GM21367 (cell line): ENCODE measurements around the gene COMMD1.
"Not testable (repeated sequence)": the region's sequence is repeated elsewhere in the genome, so short reads cannot be mapped to it uniquely, and the experiment has no call there.

Experiments used
- ATAC-seq: cut with Tn5 transposase; IDR thresholded peaks from one replicate; pipeline ENCODE4 v1.9.1; 2021; ENCODE audit not compliant: unreplicated experiment

COMMD1 gene

DNA sequence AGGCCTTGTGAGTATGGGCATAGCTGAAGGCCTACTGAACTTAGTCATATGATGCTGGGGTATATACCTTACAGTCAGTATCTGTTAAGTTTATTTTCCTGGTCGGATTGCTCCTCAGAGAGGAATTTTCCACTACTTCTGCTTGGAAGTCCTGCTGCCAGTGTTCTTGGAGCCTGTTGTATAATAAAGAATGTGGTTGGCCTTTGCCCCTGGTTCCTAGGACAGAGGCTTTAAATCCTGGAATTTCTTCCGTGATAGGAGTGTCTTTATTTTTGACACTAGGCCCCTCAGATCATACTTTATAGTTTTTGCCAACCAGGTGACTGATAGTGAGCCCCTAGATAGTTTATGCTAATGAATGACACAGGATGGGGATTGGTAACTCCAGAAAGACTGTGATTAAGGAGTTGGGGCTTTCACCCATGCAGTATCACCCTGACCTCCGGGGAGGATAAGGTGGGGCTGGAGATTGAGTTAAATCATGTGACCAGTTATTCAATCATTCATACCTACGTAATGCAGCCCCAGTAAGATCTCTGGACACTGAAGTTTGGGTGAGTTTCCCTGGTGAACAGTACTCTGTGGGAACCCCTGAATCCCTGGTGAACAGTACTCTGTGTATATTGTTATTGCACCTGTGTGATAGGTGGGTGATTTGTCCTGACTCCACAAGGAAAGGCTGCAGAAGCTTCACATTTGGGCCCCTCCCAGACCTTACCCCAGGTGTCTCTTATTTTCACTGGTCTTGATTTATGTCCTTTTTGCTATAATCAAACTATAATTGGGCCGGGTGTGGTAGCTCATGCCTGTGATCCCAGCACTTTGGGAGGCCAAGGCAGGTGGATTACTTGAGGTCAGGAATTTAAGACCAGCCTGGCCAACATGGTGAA is 56.9 kb downstream of the COMMD1 start:
- no peak for ATAC-seq

- ATAC-seq, result no peak
These were observed 60.7 kb downstream of the COMMD1 start for GRCh38 chr2:61966087-61966727.

GRCh38 chr2:61967262-61967661 is 61.8 kb downstream of the COMMD1 start:
- no peak for ATAC-seq

GRCh38 chr2:61969376-61969775 is 63.9 kb downstream of the COMMD1 start:
- no peak for ATAC-seq

- no peak for ATAC-seq
These were observed 65.5 kb downstream of the COMMD1 start for GRCh38 chr2:61970807-61971556.

DNA sequence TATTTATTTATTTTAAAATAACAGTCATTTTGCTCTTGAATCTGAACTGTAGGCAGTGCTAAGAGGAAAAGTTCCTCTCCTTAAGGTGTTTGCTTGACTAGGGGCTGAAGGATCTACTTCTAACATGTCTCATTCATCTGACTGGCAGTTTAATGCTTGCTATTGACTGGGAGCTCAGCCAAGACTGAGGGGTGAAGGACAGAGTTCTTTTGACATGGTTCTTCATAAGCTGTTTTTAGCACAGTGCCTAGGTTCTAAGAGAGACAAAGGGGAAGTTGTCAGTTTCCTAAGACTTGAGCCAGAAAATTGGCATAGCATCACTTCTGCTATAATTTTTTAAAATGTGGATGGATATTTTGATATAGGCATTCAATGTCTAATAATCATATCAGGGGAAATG is 73.0 kb downstream of the COMMD1 start:
- no peak for ATAC-seq

- ATAC-seq, result no peak
These were observed 75.3 kb downstream of the COMMD1 start for GRCh38 chr2:61980758-61981157.

- no peak for ATAC-seq
These were observed 79.2 kb downstream of the COMMD1 start for GRCh38 chr2:61984682-61985081.

GRCh38 chr2:61988462-61989366 is 83.2 kb downstream of the COMMD1 start:
- no peak for ATAC-seq

GRCh38 chr2:61993422-61994024 is 88.0 kb downstream of the COMMD1 start:
- ATAC-seq, result no peak

DNA sequence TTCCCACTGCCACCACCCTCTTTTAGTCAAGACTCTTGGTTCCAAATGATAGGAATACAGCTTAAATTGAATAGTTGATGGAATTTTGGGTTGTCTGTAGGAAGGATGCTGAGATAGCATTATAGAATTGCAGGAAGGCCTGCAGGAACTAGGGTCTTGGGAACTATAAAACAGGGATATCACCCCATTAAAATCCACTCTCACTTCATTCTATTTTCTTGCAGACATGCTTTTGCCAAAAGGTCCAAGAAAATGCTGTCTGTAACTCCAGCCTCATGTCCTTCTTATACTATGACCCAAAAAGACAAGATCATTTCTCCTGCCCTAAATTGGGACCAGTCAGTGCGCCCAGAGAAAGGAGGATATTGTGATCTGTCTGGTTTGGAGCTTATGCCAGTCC is 89.1 kb downstream of the COMMD1 start:
- no peak for ATAC-seq

- no peak for ATAC-seq
These were observed 89.6 kb downstream of the COMMD1 start for GRCh38 chr2:61995065-61995464.

- ATAC-seq, result peak; percentile 77
These were observed 90.0 kb downstream of the COMMD1 start for GRCh38 chr2:61995515-61995914.

DNA sequence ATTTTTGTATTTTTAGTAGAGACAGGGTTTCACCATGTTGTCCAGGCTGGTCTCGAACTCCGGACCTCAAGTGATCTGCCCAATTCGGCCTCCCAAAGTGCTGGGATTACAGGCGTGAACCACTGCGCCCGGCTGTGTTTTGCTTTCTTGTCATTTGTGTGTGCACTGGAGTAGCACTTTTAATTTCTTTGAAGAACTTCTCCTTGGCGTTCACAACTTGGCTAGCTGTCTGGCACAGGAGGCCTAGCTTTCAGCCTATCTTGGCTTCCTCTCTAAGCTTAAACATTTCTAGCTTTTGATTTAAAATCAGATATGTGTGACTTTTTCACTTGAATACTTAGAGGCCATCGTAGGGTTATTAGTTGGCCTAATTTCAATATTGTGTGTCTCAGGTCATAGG is 93.0 kb downstream of the COMMD1 start:
- ATAC-seq, result no peak

DNA sequence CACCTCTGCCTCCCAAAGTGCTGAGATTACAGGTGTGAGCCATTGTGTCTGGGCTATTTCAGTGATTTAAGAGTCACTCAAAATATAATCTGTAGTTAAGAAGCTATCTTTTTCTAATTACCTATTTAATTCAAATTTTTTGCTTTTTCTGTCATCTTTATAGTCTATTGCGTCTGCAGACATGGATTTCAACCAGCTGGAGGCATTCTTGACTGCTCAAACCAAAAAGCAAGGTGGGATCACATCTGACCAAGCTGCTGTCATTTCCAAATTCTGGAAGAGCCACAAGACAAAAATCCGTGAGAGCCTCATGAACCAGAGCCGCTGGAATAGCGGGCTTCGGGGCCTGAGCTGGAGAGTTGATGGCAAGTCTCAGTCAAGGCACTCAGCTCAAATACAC is 95.1 kb downstream of the COMMD1 start:
- ATAC-seq, result no peak

GRCh38 chr2:62001431-62001830 is 96.0 kb downstream of the COMMD1 start:
- no peak for ATAC-seq

- ATAC-seq, result not testable (repeated sequence)
These were observed 99.0 kb downstream of the COMMD1 start for GRCh38 chr2:62004428-62004827.

DNA sequence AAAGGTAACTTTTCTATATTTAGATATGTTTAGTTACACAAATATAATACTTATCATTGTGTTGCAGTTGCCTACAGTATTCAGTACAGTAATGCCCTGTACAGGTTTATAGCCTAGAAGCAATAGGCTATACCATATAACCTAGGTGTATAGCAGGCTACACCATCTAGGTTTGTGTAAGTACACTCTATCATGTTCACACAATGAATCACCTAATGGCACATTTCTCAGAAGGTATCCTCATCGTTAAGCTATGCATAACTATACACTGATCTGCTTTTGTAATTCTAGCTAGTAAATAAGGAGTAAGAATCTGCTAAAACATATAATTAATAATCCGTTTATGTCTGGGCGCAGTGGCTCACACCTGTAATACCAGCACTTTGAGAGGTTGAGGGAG is 102.1 kb downstream of the COMMD1 start:
- no peak for ATAC-seq

DNA sequence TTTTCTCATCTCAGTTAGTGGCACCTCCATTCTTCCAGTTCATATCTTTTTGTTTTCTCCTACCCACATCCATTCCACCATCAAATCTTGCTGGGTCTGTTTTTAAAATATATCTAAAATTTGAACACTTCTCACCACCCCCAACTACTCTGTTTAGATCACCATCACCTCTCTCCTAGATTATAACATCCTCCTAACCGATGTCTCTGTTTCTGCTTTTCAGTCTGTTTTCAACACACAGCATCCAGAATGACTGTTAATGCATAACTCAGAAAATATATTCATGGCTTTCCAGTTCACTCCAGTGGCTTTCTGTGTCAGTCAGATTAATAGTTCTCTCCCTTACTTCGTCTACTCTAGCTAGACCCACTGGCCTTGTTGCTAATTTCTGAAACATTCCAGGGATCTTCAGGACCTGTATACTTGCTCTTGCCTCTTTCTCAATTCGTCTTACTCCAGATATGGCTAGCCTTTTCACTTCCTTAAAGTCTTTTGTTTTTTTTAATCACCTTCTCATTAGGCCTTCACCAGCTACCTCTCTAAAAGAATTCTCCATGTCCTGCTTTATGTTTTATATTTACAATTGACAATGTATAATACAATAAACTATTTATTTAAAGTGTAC is 105.3 kb downstream of the COMMD1 start:
- ATAC-seq, result no peak

GRCh38 chr2:62013641-62014040 is 108.2 kb downstream of the COMMD1 start:
- ATAC-seq, result no peak
